Measurements from ENCODE around the gene GDI2. TPM values are rescaled to one million over a fixed set of nuclear protein-coding genes. Genes with fewer than 3 reads are reported as not detected.
A peak's percentile ranks its signal among the peaks of the same experiment; 100 is the strongest.

The GDI2 gene
- total RNA-seq, 1 experiment from 2014 or later = 200 TPM

GRCh38 chr10:5730766-5731165, 82.5 kb downstream of the GDI2 start:
- CTCF ChIA-PET = interaction anchor here (0.7 kb wide), 1 partner anchor 44 kb away, joined by 3 read pairs; no protein-coding TSS in a partner anchor
- peaks cover 80% of the 10 kb centered on the region for H3K36me3 Mint-ChIP-seq (ENCODE audit: insufficient read depth, unreplicated experiment)

GRCh38 chr10:5723692-5724091, 89.5 kb downstream of the GDI2 start:
- no peak overlapping the region for H3K4me3 Mint-ChIP-seq (ENCODE audit: unreplicated experiment)
- no TSS peak for BruUV-seq (replicated peaks)
- no peaks in the 10 kb centered on the region for H3K27me3 Mint-ChIP-seq (ENCODE audit: insufficient read depth, unreplicated experiment)
- POLR2A ChIA-PET = interaction anchor here (0.6 to 1.3 kb wide), 2 partner anchors 18 to 277 kb away, joined by 3 to 4 read pairs; no protein-coding TSS in a partner anchor
- TF ChIP-seq, protein P1, sequence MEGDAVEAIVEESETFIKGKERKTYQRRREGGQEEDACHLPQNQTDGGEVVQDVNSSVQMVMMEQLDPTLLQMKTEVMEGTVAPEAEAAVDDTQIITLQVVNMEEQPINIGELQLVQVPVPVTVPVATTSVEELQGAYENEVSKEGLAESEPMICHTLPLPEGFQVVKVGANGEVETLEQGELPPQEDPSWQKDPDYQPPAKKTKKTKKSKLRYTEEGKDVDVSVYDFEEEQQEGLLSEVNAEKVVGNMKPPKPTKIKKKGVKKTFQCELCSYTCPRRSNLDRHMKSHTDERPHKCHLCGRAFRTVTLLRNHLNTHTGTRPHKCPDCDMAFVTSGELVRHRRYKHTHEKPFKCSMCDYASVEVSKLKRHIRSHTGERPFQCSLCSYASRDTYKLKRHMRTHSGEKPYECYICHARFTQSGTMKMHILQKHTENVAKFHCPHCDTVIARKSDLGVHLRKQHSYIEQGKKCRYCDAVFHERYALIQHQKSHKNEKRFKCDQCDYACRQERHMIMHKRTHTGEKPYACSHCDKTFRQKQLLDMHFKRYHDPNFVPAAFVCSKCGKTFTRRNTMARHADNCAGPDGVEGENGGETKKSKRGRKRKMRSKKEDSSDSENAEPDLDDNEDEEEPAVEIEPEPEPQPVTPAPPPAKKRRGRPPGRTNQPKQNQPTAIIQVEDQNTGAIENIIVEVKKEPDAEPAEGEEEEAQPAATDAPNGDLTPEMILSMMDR (IDR thresholded peaks at IDR 0.05; ENCODE audit: unreplicated experiment) = no peak
- intact Hi-C loops (cut with micrococcal nuclease) = no loop called here
- peak overlapping the region; percentile 19 for H3K27ac Mint-ChIP-seq (ENCODE audit: low read depth, unreplicated experiment)
- H3K4me1 Mint-ChIP-seq (ENCODE audit: insufficient read depth, unreplicated experiment) = no peaks in the 10 kb centered on the region
- H3K36me3 Mint-ChIP-seq (ENCODE audit: insufficient read depth, unreplicated experiment) = peaks cover 54% of the 10 kb centered on the region
- H3K9me3 Mint-ChIP-seq (ENCODE audit: unreplicated experiment) = no peaks in the 10 kb centered on the region
- DNase-seq (ENCODE audit: unreplicated experiment) = no peak
- CTCF ChIA-PET = interaction anchor here (0.6 kb wide), 1 partner anchor 116 kb away, joined by 3 read pairs; no protein-coding TSS in a partner anchor

More at GRCh38 chr10:5730766-5731165, 82.5 kb downstream of the GDI2 start:
- Mint-ChIP-seq H3K27ac (ENCODE audit: low read depth, unreplicated experiment) (no peak overlapping the region), H3K9me3 (ENCODE audit: unreplicated experiment) (no peaks in the 10 kb centered on the region), H3K4me1 (ENCODE audit: insufficient read depth, unreplicated experiment) (no peaks in the 10 kb centered on the region), H3K27me3 (ENCODE audit: insufficient read depth, unreplicated experiment) (no peaks in the 10 kb centered on the region), H3K4me3 (ENCODE audit: unreplicated experiment) (no peak overlapping the region)
- TF ChIP-seq, protein P1 (IDR thresholded peaks at IDR 0.05; ENCODE audit: unreplicated experiment) = no peak
- intact Hi-C loops (cut with micrococcal nuclease) = loop anchor here (10.0 kb wide), 1 partner anchor 46 kb away; the partner anchor contains the start of gene TASOR2
- DNase-seq (ENCODE audit: unreplicated experiment) = no peak
- no TSS peak for BruUV-seq (replicated peaks)
- POLR2A ChIA-PET = interaction anchor here (0.7 to 1.1 kb wide), 2 partner anchors 29 to 46 kb away, joined by 3 to 4 read pairs; partner anchors contain the start of gene TASOR2

- no peak overlapping the region for H3K27ac Mint-ChIP-seq (ENCODE audit: low read depth, unreplicated experiment)
- H3K9me3 Mint-ChIP-seq (ENCODE audit: unreplicated experiment) = no peaks in the 10 kb centered on the region
- no peak overlapping the region for H3K4me3 Mint-ChIP-seq (ENCODE audit: unreplicated experiment)
- POLR2A ChIA-PET = no interaction called here
- intact Hi-C loops (cut with micrococcal nuclease) = no loop called here
- CTCF ChIA-PET = interaction anchor here (0.8 kb wide), 1 partner anchor 12 kb away, joined by 4 read pairs; no protein-coding TSS in a partner anchor
- TF ChIP-seq, protein P1 (IDR thresholded peaks at IDR 0.05; ENCODE audit: unreplicated experiment) = no peak
- H3K4me1 Mint-ChIP-seq (ENCODE audit: insufficient read depth, unreplicated experiment) = peaks cover 5% of the 10 kb centered on the region
- no peaks in the 10 kb centered on the region for H3K27me3 Mint-ChIP-seq (ENCODE audit: insufficient read depth, unreplicated experiment)
- H3K36me3 Mint-ChIP-seq (ENCODE audit: insufficient read depth, unreplicated experiment) = peaks cover 27% of the 10 kb centered on the region
- no TSS peak for BruUV-seq (replicated peaks)
- peak; percentile 38 for DNase-seq (ENCODE audit: unreplicated experiment)
These were observed 93.1 kb downstream of the GDI2 start for GRCh38 chr10:5720182-5720581.

DNA sequence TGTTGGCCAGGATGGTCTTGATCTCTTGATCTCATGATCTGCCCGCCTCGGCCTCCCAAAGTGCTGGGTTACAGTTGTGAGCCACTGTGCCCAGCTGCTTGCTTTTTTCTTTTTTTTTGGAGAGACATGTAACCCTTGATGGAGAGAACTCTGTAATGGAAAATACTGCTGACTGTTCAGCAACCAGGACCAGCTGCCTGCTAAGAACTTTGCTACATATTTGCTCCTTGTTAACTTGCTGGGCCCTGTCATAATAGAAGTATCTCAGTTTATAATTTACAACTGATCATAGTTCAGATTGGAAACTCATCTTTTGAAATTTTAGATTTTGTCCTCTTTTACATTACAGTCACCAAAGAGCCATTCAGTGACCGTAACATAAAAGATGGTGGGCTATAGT, 93.7 kb downstream of the GDI2 start:
- Mint-ChIP-seq H3K4me1 (ENCODE audit: insufficient read depth, unreplicated experiment) (peaks cover 10% of the 10 kb centered on the region), H3K36me3 (ENCODE audit: insufficient read depth, unreplicated experiment) (peaks cover 22% of the 10 kb centered on the region), H3K27me3 (ENCODE audit: insufficient read depth, unreplicated experiment) (no peaks in the 10 kb centered on the region), H3K27ac (ENCODE audit: low read depth, unreplicated experiment) (no peak overlapping the region), H3K4me3 (ENCODE audit: unreplicated experiment) (no peak overlapping the region), H3K9me3 (ENCODE audit: unreplicated experiment) (no peaks in the 10 kb centered on the region)
- DNase-seq (ENCODE audit: unreplicated experiment) = no peak
- no TSS peak for BruUV-seq (replicated peaks)
- ChIA-PET POLR2A (interaction anchor here (1.0 to 1.1 kb wide), 2 partner anchors 13 to 44 kb away, joined by 3 to 4 read pairs; no protein-coding TSS in a partner anchor), CTCF (interaction anchor here (0.7 kb wide), 1 partner anchor 59 kb away, joined by 3 read pairs; no protein-coding TSS in a partner anchor)
- intact Hi-C loops (cut with micrococcal nuclease) = no loop called here
- TF ChIP-seq, protein P1 (IDR thresholded peaks at IDR 0.05; ENCODE audit: unreplicated experiment) = no peak

Other genes with a start within 250 kb of the GDI2 start
- gene ASB13, start 146.8 kb downstream of the GDI2 start, total RNA-seq (2022) = 16.3 and 20.7 TPM in 2 replicates
- gene TASOR2, start 128.6 kb downstream of the GDI2 start, total RNA-seq (2022) = 93.4 and 123 TPM in 2 replicates
- 9.9 and 10.6 TPM in 2 replicates for gene ANKRD16, start 76.5 kb upstream of the GDI2 start, total RNA-seq (2022)
- 61.8 and 70.5 TPM in 2 replicates for gene FBH1, start 76.8 kb upstream of the GDI2 start, total RNA-seq (2022)
- gene IL15RA, start 164.1 kb upstream of the GDI2 start, total RNA-seq (2022) = 6.0 and 7.9 TPM in 2 replicates
- gene IL2RA, start 248.9 kb upstream of the GDI2 start, total RNA-seq (2022) = not detected in 2 replicates